Measurements from ENCODE around the gene NLRC4.
"Not testable (repeated sequence)": the region's sequence is repeated elsewhere in the genome, so short reads cannot be mapped to it uniquely, and the experiment has no call there.

- not testable (repeated sequence) for TF ChIP-seq CTCF (IDR thresholded peaks at IDR 0.05; ENCODE audit: extremely low read depth in 1 of 2, insufficient read depth in 1 of 2, low read depth in 1 of 2, low read length in 2 of 2); POLR2A (IDR thresholded peaks at IDR 0.05; ENCODE audit: low read depth, low read length); POLR2AphosphoS5 (IDR thresholded peaks at IDR 0.05; ENCODE audit: insufficient read depth, low read depth, low read length); FOS (IDR thresholded peaks at IDR 0.05; ENCODE audit: borderline replicate concordance, insufficient read depth, low read length); MAX (IDR thresholded peaks at IDR 0.05; ENCODE audit: insufficient read depth, insufficient read length); EZH2 (IDR thresholded peaks at IDR 0.05; ENCODE audit: borderline replicate concordance, low read depth, low read length, severe bottlenecking); MYC (IDR thresholded peaks at IDR 0.05; ENCODE audit: low read depth, low read length)
Measured at GRCh38 chr2:32293966-32294562, 29.4 kb upstream of the NLRC4 start.
